ENCODE results near the gene NET1.

GRCh38 chr10:5362873-5363272, 49.5 kb upstream of the NET1 start:
- TF ChIP-seq, protein P1, sequence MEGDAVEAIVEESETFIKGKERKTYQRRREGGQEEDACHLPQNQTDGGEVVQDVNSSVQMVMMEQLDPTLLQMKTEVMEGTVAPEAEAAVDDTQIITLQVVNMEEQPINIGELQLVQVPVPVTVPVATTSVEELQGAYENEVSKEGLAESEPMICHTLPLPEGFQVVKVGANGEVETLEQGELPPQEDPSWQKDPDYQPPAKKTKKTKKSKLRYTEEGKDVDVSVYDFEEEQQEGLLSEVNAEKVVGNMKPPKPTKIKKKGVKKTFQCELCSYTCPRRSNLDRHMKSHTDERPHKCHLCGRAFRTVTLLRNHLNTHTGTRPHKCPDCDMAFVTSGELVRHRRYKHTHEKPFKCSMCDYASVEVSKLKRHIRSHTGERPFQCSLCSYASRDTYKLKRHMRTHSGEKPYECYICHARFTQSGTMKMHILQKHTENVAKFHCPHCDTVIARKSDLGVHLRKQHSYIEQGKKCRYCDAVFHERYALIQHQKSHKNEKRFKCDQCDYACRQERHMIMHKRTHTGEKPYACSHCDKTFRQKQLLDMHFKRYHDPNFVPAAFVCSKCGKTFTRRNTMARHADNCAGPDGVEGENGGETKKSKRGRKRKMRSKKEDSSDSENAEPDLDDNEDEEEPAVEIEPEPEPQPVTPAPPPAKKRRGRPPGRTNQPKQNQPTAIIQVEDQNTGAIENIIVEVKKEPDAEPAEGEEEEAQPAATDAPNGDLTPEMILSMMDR (IDR thresholded peaks at IDR 0.05) = no peak
- TF ChIP-seq POLR2AphosphoS5 (IDR thresholded peaks at IDR 0.05) = no peak
- no peak for TF ChIP-seq POLR2A (IDR thresholded peaks at IDR 0.05)

All from transverse colon (tissue), 4 donors.